Amygdala (tissue), 56 donors: ENCODE measurements around the gene PIEZO2.
"Not testable (repeated sequence)": the region's sequence is repeated elsewhere in the genome, so short reads cannot be mapped to it uniquely, and the experiment has no call there.

Experiments used
- DNase-seq, 56 donors: peaks; one replicate each; lab custom pipeline; 2025; lab: John Stamatoyannopoulos, UW

The PIEZO2 gene

DNA sequence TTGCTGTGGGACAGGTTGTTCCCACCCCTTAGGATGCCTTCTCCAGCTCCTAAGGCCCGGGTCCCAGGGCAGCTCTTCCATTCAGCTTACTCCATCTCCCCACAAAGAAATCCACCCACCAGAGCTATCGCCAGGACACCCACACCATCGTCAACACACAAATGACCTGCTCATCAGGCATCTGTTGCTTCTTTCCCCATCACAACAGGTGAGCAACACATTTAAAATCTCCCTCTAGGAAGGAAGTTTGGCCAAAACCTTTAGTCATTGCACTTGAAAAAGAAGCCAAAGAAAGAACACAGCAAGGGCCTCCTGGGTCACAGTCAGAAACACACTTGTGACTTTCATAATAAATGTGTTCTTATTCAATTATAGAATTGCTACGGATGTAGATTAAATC is 289.0 kb downstream of the PIEZO2 start:
- DNase-seq: no peak

DNA sequence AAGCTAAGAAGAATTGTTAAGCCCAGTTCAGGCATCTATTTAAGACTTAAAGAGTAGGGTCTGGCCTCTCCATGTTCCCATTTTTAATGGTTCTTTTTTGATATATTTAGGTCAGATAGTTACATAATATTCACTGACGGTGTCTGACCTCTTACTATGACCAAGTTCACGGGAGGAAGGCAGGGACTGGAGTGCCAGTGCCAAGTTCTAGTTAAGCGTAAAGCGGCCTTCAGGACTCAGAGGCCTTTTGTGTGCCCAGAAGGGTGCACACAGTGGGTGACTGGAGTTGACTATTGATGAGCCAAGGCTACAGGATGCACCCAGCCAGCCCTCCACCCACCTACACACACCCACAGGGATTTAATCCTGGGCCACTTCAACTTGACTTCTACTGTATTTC is 290.9 kb downstream of the PIEZO2 start:
- no peak for DNase-seq

DNA sequence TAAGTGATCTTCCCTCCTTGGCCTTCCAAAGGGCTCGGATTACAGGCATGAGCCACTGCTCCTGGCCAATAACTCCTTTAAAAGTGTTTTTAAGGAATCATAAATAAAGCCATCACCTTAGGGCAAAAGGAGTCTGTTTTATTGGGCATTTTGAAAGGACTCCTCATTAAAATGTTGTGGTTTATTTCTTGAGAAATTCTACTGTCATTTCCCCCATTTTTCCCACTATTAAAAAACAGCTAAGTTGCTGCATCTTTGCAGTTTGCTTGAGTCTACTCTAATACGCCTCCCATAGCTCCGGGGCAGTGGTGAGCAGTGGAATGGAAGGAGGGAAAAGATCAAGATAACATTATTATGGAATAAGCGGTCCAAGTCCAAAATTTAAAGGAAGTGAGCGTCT is 293.2 kb downstream of the PIEZO2 start:
- DNase-seq: no peak

DNA sequence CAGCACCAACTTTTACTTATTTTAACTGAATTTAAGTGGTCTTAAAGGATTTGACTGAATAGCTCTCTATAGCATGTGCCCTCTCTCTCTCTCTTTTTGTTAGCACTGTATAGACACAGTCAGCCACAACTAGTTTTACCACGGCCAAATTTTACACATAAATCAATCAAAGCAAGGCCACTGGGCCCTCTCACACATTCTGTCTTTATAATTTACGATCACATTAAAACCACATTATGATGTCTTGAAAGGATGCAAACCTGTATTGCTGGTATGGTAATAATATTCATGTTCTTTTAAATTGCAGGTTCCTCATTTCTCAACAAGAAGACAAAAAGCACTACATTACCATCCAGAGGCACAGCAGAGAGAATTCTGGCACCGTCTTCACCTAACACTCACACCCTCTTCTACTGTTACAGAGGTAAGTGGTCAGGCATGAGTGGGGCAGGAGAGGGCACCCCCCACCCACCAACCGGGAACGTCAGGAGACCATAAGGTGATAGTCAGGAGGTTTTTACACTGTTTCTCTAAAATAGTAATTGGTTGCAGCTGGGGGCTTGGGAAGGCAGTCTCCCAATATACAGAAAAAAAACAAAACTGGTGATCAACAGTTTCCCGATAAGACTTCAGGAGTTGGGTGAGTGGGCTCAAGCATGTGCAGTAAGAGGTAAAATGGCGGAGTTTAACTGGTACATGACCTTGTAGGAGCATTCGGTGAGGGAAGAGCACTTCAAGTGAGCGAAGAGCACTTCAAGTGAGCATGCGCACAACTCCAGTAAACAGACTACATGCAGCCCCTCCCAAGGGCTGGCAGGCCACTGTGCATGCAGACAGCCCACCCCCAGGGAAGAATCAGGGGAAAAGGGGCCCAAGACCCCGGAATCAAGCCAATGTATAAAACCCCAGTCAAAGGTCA is 296.7 kb downstream of the PIEZO2 start:
- no peak for DNase-seq

DNA sequence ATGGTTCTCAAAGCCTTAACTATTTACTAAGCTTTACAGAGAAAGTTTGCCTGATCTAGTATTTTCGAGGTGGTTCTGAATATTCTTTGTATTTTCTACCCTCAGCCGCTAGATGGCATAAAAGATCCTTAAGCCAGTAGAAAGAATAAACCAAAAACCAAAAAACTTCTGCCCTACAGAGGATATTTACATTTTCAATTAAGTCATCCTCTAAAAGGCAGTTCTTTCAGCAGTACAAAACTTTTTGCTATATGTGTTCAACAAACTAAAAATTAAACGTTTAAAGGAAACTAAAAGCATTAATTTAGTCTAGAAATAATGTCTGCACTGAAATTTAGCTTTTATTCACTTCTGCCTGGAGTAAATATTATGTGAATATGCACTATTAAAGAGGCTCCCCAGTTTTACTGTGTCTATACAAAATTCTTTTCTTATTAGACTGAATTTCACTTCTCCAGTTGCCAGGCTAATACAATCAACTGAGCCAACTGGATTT is 297.5 kb downstream of the PIEZO2 start:
- peak in 1 of 56 donors; percentile 23 for DNase-seq

DNA sequence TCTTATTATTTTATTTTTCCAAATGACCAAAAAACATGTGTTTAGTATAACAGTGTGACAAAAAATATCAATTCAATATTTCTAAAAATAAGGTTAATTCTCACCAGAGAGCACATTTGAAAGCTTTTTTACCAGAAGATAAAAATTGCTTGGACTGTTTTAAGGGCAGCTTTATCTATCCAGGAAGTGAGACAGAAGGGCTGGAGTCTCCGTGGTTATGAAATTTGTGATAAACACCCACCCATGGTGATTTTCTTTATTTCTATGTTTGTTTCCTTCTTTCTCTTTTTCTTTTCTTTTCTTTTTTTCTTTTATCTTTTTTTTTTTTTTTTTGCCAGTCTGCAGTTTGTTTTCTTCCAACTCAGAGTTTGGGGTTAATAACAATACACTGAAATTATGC is 298.5 kb downstream of the PIEZO2 start:
- DNase-seq: no peak

DNA sequence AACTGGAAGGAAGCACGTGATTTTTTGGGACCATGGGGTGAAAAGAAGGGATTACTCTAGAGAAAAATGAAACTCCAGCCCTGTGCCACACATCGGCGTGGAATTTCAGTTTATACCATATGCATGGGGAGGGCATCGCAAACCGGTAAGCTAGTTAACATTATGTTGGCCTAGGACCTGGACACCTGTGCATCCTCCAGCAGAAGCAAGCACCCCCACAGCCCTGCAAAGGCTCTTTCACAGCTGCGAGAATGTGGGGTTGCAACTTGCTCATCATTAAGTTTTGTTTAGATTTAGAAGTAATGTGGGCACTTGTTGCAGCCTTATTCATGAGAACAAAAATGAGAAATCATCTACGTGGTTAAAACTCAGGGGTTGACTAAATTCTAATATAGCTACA is 299.2 kb downstream of the PIEZO2 start:
- DNase-seq: no peak

DNA sequence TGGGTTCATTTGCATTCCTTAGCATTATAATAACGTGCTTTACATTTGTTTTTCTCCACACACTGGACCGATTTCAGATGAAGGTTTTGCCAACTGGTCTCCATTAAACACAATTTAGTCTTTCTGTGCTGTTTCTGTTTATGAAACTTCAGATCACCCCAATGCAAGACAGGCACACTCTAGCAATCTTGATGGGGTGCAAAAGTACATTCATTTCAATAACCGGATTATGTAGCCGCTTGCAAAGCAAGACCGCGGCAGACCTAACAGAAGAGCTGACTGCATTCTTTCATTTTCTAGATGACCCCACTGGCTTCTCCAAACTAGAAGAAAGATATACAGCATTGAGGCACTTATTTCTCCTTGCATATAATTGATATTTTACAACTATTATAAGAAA is 301.5 kb downstream of the PIEZO2 start:
- DNase-seq: no peak

DNA sequence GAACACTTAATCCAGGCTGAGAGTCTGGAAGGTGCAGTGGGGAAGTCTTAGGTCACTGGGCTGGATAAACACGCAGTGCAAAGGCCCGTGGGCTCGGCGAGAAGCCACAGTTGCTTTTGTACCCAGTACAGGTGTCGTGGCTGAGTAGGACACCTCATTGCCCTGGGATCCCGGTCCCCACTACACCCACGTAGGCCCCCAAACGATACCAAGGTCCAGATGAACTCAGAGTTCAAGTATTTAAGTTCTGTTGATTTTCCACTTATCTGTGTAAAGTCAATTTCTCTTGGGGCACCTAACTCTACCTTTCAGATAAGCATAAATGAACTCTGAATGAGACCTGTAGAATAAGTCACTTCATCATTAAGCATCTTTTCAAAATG is 302.0 kb downstream of the PIEZO2 start:
- no peak for DNase-seq

DNA sequence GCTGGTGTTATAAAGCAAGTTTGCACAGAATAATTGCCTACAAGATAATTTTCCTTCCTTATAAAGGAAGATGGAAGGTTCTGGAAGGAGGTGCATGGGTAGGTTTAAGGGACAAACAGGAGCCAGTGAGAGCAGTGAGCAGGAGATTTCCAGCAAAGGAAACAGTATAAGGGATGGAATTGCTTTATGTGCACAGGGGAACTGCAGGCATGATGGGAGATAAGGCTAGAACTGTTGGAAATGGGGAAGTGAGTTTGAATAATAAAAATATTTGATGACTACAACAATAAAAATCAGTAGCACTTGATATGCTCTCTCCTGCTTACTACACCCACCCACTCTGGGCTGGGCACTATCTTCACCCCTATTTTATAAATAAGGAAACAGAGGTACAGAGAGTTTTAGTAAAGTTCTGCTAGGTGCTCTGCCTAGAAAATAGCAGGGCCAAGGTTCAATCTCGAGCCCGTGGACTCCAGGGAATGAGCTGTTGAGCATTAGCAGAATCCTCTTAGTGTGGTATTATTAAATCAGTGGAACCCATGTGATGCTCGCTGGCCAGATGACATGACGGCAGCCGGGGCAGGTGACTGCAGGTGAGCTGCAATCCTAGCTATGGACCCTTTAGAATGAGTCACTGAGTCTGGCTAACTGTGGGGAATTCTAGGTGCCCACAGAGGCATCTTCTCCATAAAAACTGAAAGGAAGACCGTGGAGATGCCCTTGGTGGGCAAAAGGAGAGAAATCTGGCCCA is 302.5 kb downstream of the PIEZO2 start:
- DNase-seq: no peak

DNA sequence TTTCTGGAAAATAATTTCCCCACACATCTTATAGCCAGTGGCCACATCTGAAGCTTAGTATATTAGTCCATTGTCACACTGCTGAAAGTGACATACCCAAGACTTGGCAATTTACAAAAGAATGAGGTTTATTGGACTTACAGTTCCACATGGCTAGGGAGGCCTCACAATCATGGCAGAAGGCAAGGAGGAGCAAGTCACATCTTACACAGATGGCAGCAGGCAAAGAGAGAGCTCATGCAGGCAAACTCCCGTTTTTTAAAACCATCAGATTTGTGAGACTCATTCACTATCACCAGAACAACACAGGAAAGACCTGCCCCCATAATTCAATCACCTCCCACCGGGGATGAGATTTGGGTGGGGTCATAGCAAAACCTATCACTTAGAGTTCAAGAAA is 303.3 kb downstream of the PIEZO2 start:
- DNase-seq: not testable (repeated sequence)

DNA sequence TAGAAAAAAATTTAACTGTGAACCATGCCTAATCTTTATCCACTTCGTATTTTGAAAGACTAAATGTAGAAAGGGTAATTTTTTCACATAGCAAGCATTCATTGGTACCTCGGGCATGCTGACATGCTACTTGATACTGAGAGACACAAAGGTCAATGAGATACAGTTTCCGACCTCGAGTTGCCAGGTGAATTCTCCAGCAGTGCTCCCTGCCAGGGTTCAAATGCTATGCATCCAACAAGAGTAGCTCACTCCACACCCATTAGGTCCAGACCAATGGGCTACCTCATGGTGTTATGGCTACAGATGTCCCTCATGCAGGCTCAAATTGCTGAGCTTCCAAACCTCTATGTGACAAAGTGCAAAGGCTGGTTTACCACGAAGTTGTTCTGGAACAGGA is 305.8 kb downstream of the PIEZO2 start:
- DNase-seq: no peak

DNA sequence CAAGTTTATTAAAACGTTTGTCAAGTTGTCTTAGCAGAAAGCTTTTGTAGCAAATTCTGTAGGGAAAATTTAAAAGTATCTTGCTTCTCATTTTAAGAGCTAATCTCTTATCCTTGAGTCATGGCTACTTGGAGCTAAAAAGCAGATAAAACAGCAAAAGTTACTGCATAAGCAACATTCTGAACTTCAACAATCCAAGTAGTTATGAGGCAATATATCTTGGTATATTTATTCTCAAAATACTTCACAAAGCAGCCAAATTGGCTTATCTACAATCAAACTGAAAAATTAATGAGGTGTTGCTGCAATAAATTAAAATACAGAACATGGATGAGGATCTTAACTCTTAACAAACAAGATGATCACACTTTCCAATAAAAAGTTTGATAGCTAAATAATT is 306.5 kb downstream of the PIEZO2 start:
- no peak for DNase-seq

DNA sequence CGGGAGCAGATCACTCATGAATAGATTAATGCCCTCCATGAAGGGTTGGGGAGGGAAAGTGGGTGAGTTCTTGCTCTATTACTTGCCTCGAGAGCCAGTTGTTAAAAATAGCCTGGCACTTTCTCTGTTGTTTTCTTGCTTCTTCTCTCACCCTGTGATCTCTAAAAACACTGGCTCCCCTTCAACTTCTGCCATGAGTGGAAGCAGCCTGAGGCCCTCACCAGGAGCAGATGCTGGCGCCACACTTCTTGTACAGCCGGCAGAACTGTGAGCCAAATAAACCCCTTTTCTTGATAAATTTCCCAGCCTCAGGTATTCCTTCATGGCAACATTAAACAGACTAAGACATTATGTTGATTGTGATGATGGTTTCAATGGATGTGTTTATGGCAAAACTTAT is 307.0 kb downstream of the PIEZO2 start:
- DNase-seq: no peak

DNA sequence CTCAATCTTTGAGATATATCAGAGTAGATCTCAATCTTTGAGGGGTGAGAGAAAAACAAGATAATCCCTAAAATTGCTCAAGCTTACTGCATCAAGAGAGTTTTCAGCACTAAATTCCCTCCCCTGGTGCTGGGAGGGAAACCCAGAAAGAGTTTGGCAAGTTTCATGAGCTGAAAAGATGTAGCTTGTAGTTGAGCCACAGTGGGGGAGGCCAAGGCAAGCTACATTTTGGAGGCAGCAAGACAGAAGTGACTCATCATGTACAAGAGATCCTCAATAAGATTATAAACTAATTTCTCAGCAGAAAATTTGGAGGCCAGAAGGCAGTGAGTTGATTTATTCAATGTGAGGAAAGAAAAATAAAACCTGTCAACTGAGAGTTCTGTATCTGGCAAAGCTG is 308.2 kb downstream of the PIEZO2 start:
- no peak for DNase-seq

DNA sequence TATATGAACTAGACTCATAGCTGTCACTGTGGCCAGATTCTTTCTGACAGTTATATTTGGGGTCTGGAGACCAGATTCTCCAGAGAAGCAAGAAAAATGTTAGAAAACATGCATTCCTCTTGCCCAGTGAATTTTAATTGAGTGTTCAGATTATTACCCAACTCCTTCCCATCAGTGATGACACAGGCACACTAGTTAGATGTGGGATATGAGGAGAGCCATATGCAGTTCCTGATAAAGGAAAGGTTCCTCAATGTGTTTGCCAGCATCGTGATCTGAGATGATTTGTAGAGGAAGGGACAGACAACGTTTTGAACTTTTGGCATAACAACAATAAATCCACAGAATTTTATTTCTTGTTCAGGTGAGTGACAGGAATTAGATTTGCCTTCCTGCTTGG is 308.6 kb downstream of the PIEZO2 start:
- DNase-seq: no peak

DNA sequence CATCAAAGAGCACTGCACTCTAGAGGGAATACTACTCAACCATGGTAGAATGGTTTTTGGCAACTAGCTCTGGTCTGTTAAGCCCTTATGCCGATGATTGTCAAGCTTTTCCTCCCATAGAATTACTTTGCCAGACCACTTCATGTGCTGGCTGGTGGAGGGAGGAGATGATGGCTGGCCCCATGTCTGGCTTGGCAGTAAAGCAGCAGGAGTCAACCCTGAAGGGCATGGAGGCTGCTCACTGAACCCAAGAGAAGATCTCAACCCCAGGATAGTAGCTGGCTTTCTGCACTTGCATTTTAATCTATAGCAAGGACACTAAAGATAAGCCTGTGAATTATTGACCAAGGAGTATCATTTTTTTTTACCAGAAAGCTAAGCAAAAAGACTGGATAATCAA is 309.9 kb downstream of the PIEZO2 start:
- no peak for DNase-seq

DNA sequence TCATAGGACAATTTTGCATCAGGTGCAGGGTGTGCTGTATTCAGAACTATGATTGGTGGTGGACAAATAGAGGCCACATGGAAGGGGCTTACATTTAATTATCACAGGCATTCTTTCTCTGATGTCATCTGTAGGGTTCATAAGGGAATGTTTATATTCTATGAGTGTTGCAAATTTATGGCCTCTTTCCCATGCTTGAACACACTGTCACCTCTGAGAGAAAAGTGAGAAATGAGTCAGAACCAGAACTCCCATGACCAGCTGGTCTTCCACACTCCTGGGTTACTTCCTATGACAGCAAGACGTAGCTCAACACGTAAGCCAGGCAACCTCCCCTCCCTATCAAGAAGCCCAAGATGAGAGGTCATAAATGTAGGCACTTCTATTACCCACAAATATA is 310.8 kb downstream of the PIEZO2 start:
- no peak for DNase-seq

DNA sequence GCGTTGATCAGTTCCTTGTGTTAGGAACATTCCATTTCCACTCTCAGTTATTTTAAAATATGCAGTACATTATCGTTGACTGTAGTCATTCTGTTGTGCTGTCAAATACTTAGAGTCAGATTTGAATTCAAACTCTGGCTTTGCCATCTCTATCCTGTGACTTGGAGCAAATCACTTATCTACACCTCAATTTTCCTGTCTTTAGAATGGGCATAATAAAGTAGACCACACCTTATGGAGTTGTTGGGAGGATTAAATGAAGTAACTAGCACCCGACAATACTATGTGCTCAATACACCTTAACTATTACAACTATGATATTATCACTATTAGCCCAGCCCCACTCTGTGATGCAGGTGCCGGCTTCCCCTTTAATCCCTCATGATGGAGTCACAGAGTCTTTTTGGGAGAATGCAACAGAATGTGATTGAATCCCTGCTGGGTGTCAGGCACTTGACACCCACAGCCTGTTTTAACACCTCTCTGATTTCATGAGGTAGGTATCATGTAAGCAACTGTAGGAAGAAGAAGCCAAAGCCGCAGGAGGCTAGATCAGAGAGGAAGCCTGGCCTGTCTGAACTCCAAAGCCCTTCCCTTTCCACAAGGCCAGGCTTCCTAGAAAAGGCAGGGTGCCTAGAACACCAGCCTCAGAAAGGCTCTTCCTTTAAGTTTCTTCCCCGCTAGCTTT is 315.1 kb downstream of the PIEZO2 start:
- no peak for DNase-seq

DNA sequence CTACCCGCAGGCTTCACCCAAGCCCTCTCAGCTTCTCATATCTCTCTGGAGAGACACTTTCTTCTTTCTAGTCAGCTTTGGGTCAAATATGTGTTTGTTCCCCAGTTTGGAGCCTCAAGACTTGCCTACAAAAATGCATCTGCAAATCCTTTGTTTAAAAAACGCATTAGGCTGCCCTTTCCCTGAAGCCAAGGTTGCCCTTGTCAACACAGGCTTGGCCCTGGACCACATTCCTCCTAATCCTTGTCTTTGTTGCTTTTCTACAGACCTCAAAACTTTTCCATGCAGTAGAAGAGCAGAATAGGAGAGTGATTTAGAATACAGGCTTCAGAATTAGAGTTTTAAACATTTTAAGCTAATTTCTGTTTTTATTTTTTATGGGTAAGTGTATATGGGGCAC is 315.7 kb downstream of the PIEZO2 start:
- DNase-seq: no peak

DNA sequence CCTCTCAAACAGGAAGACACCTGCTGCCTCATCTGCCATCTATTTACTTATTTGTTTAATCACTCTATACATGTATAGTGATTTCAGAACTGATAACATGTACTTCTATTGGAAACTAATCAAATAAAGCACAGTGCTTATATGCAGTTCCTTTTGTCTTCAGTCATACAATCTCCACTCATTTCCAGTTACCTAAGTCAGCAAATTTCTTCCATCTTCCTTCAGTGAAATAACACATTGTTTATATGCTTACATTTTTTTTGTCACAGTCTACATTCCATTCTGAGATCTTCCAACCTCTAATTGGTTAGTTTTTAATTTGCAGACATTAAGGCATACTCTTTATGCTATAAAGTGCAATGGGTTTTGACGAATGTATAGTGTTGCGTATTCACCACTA is 323.0 kb downstream of the PIEZO2 start:
- DNase-seq: no peak
